ENCODE data around the gene LYPD3.
"Not testable (repeated sequence)": the region's sequence is repeated elsewhere in the genome, so short reads cannot be mapped to it uniquely, and the experiment has no call there.

LYPD3 gene

DNA sequence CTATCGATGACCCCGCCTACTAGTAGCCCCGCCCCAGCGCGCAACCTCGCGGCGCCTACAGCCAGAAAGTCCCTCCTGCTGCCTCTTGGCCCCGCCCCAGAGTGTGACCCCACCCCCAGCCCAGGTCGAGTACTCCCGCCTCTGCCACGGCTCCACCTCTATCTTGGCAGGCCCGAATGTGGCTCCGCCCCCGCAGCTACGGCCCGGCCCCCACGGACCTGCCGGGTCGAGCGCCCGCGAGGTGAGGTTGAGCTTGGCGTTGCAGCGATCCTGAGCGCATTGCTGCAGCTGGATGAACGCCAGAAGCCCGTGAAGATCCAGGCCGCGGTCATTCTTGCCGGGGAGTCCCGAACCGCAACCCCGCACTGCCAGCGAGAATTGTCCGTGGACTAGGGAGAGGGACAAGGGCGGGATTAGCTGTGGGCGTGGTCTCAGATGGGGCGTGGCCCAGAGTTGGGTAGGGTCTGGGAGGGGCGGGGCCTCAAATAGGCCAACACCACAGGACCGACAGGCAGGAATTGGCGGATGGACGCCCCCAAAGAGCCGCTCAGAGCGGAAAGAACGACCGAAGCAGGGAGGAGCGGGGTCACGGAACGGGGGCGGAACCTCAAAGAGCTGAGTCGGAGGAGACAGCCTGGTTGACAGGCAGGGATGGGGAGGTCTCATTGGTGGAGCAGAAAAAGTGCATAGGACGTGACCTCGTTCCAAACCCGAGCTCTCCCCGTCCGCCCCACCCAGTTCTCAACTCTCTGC lies 1.9 kb downstream of the LYPD3 start:
- peak; percentile 75 for DNase-seq (ENCODE audit: low read depth, low spot score)
- peak overlapping the region; percentile 75 for H3K27ac ChIP-seq

DNA sequence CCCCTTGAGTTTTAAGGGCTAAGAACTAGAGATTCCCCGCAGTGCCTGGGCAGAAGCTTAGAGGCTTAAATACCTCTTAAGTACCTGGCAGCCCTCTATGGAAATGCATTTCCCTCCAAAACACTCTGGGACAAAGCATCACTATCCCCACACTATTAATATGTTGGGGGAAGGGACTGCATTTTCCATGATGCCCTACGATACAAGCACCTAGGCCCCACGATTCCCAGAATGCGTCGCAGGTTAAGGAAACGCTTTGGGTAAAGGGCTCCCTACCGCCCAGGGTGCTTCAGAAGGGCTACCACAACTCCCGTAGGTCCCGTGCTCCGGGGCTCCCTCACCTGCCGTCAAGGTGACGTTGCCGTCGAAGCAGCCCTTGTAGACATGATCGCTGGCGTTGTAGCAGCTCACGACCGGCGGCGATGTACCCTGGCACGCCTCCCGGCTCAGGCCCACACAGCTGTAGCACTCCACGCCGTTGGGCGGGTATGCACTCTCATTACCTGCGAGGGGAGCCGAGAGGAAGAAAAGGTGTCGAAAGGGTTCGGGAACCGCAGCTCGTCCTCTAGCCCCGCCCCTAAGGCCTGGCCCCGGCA lies 2.5 kb downstream of the LYPD3 start:
- peak overlapping the region; percentile 75 for H3K27ac ChIP-seq
- DNase-seq (ENCODE audit: low read depth, low spot score) = no peak

DNA sequence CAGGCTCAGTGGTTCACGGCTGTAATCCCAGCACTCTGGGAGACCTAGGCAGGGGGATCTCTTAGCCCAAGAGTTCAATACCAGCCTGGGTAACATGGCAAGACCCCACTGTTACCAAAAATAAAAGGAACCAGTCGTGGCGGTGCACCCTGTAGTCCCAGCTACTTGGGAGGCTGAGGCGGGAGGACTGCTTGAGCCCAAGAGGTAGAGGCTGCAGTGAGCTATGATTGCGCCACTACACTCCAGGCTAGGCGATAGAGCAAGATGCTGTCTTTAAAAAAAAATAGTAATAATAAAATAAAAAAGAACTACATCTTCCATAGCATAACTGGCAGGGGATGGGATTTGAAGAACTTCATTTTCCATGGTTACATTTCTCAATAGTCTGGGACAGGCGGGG lies 3.0 kb downstream of the LYPD3 start:
- H3K27ac ChIP-seq = peak overlapping the region; percentile 75
- DNase-seq (ENCODE audit: low read depth, low spot score) = no peak

DNA sequence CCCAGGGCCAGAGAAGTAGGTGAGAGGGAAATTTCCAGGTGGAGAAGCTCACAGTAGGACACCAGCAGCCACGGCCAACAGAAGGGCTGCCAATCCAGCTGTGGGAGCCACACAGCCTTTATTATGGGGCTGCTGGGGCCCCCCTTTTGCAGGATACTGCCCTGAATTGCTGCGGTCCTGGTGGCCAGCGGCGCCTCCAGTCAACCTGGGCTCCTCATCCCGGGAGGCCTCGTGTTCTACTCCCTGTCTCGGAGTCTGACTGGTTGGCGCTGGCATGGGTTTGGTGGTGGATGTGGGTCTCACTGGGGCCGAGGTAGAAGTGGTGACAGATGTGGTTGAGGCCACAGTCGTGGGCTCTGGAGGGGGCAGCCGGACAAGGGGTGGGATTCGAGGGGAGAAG lies 4.1 kb downstream of the LYPD3 start:
- DNase-seq (ENCODE audit: low read depth, low spot score) = no peak
- no peak overlapping the region for H3K27ac ChIP-seq

DNA sequence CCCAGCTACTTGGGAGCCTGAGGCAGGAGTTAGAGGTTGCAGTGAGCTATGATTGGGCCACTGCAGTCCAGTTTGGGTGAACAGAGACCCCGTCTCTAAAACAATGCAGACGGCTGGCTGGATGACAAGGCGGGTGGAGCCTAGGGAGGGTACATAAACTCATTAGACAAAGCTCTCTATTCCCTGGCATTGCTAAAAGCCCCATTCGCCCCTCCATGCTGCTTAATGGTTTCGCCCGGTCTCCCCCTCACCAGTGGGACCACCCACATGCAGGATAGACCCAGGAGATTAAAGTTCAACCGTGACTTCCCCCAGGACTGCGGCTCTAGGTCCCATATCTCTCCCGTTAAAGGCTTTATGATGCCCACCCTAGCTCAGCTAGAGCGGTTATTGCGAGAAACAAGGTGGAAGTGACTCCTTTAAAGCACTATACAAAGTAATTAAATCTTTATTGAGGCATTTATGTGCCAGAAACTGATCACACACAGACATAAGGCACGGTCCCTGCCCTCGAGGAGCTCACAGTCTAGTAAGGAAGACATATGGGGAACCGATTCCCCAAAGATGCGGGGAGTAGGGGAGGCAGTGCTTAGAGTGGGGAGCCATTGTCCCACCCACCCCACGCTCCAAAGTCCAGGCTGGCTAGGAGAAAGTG lies 4.9 kb downstream of the LYPD3 start:
- H3K27ac ChIP-seq = no peak overlapping the region
- no peak for DNase-seq (ENCODE audit: low read depth, low spot score)

DNA sequence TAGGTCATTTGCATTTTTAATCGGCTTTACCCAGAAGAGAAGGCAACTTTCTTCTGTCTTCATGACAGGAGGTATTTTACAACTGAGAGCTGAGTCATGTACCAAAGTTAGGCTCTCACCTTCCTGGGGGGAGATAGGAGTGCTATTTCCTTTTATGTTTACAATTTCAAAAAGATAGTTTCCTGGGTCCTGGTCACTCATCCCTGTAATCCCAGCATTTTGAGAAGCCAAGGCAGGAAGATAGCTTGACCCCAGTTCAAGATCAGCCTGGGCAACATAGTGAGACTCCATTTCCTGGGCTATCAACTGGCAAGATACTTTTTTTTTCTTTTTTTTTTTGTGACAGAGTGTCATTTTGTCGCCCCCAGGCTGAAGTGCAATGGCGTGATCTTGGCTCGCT lies 7.6 kb downstream of the LYPD3 start:
- DNase-seq (ENCODE audit: low read depth, low spot score) = no peak
- no peak overlapping the region for H3K27ac ChIP-seq

DNA sequence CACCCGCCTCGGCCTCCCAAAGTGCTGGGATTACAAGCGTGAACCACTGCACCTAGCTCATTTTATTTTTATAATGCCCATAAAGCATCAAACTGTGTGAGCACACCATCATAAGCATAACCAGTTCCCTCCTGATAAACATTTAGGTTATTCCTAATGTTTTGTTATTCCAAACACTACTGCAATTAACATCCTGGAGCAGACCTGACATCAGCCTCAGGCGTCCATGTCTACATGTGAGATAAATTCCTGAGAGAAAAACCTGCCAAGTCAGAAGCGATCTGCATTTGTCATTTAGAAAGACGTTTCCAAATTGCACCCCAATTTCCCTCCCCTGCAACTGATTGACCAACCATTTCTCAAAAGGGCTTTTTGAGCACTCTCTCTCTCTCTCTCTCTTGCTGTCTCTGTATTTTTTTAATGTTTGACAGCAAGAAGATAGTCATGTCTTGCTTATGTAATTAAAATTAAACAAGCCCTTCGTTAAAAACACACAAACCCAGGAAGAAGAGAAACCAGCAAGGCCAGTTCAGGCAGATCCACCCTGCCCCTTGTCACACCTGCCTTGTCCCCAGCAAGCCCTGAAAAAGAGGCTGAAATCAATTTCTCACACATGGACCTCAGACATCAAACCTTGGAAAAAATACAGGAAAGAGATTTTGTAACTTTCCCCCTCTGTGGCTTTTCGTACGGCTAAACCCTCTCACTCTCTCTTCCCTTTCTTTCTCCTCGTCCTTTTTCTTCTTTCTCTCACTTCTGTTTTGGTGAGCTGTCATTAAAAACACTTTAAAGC lies 9.9 kb downstream of the LYPD3 start:
- peak overlapping the region; percentile 50 for H3K27ac ChIP-seq
- DNase-seq (ENCODE audit: low read depth, low spot score) = no peak

DNA sequence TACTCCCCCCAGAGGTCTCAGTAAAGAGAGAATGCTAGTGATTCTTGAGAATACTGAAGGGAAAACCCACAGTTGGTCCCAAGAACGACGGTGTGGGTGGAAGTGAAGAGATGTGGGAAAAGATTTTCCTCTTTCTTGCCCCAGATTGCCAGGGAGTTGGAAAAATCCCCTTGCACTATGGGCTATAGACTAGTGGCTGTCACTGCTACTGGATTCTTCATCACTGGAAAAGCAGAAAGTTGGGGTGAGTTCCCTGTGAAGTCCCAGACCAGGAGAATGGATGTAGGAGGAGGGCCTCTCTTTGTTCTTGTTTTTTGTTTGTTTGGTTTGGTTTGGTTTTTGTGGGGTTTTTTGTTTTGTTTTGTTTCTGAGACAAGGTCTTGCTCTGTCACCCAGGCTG lies 11.4 kb downstream of the LYPD3 start:
- H3K27ac ChIP-seq = no peak overlapping the region
- DNase-seq (ENCODE audit: low read depth, low spot score) = no peak

DNA sequence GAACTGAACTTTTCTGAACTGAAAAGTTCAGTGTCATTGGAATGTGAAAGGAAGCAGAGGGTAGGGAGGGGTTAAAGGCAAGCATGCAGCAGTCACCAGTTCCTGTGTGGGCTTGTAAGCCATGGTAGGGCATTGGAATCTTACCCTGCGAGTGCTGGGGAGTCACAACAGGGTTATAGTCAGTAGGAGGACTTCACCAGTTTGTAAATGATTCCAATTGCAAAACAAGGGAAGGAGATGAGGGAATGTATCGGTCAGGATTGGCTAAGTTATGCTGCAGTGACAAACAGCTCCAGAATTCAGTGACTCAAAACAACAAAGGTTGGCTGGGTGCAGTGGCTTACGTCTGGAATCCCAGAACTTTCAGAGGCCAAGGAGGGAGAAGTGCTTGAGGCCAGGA lies 12.8 kb downstream of the LYPD3 start:
- H3K27ac ChIP-seq = peak overlapping the region; percentile 57
- DNase-seq (ENCODE audit: low read depth, low spot score) = peak; percentile 81

DNA sequence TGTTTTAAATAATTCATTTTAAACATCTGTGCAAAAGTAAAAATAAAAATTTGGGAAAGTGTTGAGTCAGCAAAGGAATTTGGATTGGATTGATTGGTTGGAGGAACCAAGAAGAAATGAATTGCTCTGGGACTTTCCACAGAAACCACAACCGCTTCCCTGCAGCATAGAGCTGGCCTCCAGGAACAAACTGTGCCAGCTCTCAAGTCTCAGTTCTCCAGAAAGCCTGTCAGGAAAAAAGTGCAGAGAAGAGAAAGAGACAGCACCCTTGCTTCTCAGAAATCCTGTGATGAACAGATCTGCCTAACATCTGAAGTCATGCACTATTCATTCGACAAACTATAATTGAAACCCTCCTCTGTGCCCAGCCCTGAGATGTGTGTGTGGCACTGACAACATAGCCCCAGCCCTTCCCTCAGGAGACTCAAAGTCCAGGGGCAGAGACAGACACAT lies 14.8 kb downstream of the LYPD3 start:
- no peak for DNase-seq (ENCODE audit: low read depth, low spot score)
- peak overlapping the region; percentile 14 for H3K27ac ChIP-seq

DNA sequence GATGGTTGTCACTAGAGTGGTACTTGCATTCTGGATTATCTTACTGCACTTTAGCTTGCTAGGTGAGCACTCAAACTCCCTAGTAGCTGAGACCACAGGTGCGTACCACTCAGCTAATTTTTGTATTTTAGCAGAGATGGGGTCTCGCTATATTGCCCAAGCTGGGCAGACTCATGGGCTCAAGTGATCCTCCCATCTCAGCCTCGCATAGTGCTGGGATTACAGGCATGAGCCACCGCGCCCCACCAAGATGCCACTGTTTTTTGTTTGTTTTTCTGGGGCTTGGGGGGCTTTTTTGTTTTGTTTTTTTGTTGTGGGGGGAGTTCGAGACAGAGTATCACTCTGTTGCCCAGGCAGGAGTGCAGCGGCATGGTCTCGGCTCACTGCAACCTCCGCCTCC lies 17.8 kb downstream of the LYPD3 start:
- H3K27ac ChIP-seq = no peak overlapping the region
- no peak for DNase-seq (ENCODE audit: low read depth, low spot score)

DNA sequence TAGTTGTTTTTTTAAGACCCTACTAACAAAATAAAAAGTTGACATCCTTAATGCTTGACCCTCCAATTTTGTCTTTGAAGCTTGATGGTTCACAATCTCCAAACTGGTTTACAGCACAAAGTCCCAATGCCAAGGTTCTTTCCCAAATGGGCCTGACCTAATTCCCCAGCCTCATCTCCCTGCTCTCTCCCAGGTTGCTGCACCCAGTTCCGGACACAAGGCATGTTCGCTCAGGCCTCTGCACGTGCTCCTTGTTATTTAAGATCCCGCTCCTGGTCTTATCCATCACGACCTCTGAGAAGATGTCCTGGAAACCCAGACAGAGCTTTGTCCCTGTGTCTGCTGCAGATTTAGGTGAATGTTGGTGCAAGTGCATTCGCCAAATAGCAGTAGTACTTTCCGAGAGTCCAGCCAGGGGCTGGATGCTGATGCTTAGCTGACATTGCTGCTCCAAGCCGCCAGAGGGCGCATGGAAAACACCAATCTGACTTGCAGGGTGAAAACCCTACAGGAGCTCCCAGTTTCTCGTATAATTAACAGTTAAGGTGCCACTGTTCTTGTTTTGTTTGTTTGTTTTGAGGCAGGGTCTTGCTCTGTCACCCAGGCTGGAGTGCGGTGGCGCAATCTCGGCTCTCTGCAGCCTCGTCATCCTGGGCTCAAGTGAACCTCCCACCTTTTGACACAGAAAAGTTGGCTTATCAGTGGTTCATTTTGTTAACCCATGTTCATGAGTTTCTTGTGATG lies 18.5 kb downstream of the LYPD3 start:
- no peak overlapping the region for H3K27ac ChIP-seq
- no peak for DNase-seq (ENCODE audit: low read depth, low spot score)

DNA sequence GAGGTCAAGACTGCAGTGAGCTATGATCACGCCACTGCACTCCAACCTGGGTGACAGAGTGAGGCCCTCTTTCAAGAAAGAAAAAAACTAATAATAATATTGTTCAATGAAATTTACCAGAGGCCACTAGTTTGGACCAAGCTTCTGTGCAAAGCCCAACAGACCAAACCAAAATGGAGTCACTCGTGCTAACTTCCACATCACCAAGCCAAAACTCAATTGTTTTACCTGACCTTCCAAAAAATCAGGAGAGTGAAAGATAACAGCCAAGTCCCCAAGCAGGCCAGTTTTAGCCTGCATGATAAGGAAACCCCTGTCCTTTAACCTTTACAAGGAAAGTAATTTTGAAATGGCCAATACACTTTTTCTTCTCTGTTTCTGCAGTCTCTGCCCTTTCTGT lies 20.0 kb downstream of the LYPD3 start:
- DNase-seq (ENCODE audit: low read depth, low spot score) = no peak
- H3K27ac ChIP-seq = no peak overlapping the region

DNA sequence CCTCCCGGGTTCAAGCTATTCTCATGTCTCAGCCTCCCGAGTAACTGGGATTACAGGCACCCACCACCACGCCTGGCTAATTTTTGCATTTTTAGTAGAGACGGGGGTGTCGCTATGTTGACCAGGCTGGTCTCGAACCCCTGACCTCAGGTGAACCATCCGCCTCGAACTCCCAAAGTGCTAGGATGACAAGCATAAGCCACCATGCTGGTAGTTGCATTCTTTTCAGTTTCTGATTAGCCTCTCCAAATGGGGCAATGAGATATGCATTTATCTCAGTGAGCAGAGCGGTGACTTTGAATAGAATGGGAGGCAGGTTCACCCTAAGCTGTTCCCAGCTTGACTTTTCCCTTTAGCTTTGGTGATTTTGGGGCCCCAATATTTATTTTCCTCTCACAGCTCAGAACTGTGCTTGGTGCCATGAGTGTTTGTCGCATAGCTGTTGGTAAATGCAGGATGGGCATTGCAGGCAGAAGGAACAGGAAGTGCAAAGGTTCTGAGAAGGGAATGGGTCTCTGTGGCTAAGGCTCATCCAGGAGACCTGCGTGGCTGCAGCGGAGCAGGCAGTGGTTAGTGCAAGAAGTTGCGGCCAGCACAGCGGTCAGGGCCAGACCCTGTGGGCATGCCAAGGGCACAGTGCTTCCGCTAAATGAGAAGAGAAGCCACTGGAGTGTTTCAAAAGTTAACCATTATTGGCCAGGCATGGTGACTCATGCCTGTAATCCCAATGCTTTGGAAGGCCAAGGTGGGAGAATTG lies 20.7 kb downstream of the LYPD3 start:
- no peak for DNase-seq (ENCODE audit: low read depth, low spot score)
- no peak overlapping the region for H3K27ac ChIP-seq

DNA sequence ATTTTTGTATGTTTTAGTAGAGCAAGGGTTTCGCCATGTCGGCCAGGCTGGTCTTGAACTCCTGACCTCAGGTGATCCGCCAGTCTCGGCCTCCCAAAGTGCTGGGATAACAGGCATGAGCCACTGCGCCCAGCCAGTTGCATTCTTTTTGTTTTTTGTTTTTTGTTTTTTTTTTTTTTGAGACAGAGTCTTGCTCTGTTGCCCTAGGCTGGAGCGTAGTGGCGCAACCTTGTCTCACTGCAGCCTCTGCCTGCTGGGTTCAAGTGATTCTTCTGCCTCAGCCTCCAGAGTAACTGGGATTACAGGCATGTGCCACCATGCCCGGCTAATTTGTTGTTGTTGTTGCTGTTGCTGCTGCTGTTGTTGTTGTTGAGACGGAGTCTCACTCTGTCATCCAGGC lies 21.3 kb downstream of the LYPD3 start:
- not testable (repeated sequence) for H3K27ac ChIP-seq; DNase-seq (ENCODE audit: low read depth, low spot score)

DNA sequence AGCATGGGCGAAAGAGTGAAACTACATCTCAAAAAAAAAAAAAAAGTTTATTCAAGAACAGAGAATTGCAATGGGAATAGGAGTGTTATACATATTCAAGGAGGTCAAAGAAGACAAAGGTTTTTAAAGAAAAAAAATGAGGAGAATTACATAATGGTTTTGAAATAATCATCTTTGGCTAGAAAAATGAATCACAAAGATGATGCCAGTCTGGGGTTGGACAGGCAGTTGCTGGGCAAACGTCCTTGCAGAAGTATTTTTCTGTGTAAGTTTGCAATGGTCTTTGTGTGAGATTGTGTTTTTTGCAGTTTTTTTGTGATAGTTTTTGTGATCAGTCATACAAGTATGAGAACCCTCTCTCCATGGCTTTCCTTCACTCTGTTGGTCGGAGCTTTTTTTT lies 23.7 kb downstream of the LYPD3 start:
- H3K27ac ChIP-seq = no peak overlapping the region
- no peak for DNase-seq (ENCODE audit: low read depth, low spot score)

DNA sequence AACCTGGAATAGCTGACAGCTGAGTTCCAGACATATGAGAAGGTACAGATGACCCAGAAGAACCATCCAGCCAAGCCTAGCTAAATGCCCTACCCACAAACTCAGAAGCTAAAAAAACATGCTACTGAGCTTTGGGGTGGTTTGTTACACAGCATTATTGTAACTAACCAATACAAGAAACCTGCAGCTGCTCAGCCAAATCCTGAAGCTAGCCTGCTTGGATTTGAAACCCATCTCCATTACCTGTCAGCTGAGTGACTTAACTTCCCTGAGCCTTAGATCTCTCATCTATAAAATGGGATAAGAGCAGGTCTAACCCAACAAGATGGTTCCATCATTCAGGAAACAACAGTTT lies 25.7 kb downstream of the LYPD3 start:
- peak overlapping the region; percentile 76 for H3K27ac ChIP-seq
- no peak for DNase-seq (ENCODE audit: low read depth, low spot score)

DNA sequence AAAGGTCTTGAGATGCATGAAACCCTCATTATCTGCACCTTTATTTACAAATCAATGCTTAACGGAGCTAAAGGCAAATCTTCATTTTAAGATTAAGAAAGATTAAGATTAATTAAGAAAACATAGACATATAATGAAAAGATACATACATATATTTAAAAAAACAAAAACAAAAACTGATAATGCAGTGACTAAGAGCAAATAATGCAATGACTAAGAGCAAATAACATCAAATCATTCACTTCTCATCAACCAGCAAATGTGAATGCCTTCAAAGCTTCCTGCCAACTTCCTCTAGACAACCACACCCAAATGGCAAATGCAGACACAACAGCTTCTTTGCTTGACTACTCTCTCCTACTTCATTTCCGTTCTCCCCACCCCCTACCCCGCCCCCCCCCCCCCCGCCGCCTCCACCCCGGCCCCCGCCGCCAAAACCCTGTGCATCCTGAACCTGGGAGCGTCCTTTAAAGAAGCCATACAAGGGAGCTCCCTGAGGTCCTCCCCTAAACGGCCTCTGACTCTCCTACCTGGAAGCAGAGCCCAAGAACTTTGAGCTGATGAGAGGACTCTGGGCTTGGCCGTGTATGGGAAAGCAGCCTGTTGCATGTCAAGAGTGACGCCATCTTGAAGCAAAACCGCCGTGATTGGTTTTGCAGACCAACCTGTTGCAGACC lies 26.2 kb downstream of the LYPD3 start:
- DNase-seq (ENCODE audit: low read depth, low spot score) = peak; percentile 92

More for the DNA sequence above, 26.2 kb downstream of the LYPD3 start:
- peak overlapping the region; percentile 76 for H3K27ac ChIP-seq
